ENCODE measurements around the gene DLL3.

DLL3 gene

GRCh38 chr19:39518975-39519374 lies 20.2 kb downstream of the DLL3 start:
- no peak for DNase-seq

GRCh38 chr19:39520541-39521484 lies 22.1 kb downstream of the DLL3 start:
- no peak for DNase-seq

GRCh38 chr19:39524495-39524894 lies 25.7 kb downstream of the DLL3 start:
- DNase-seq = no peak

- DNase-seq = no peak
Observed at GRCh38 chr19:39525205-39525604, 26.5 kb downstream of the DLL3 start.

DNA sequence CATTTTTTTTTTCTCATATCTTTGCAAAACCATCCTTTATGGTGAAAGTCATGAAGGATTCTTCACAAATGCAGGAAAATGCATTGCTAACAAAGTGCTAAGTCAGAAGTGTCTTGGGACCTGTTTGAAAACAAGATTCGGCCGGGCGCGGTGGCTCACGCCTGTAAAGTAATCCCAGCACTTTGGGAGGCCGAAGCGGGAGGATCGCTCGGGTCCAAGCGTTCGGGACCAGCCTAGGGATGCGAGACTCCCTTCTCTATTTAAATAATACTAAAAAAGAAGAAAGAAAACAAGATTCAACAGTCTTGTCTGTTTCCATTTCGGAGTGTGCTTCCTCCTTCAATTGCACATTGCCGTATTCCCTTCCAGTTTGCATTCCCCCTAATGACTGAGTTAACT lies 33.1 kb downstream of the DLL3 start:
- DNase-seq = no peak

DNA sequence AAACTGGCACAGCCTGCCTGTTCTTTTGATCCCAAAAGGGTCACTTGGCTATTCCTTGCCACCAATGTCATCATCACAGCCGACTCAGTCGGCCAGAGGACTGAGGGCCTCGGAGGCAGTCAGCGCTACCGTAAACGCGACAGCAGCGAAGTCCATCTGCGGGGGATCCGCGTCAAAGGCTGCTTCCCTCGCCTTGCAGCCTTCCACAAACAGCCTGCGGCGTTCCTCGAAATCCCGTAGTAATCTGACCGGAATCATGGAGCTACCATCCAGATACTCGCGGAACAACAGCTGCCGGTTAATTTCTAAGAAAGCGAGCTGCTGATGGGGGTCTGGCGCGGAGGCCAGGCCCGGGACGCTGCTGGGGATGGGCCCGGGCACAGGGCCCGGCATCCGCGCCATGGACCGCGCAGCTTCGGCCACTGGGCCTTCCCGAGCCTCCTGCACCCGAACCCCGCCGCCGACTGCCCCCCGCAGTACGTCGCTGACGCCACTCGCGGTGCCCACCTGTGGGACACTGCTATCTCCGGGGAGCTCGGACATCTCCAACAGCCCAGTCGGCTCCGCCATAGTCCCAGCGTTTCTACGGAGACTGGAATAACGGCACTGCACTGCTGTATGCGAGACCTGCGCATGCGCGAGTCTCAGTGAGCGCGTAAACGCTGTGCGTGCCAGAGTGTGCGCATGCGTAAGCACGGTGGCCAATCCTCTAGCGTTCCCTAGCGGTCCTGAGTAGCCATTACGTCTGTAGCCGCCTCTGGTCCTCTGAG lies 33.7 kb downstream of the DLL3 start, which contains the start of gene EID2B:
Gene EID2B, minus strand, starts transcription at position 620 of the 770 bp plus-strand sequence. Its CDS starts 50 bp downstream, at position 570.
- peak; percentile 95 for DNase-seq

- no peak for DNase-seq
Observed at GRCh38 chr19:39533003-39533512, 34.3 kb downstream of the DLL3 start.

DNA sequence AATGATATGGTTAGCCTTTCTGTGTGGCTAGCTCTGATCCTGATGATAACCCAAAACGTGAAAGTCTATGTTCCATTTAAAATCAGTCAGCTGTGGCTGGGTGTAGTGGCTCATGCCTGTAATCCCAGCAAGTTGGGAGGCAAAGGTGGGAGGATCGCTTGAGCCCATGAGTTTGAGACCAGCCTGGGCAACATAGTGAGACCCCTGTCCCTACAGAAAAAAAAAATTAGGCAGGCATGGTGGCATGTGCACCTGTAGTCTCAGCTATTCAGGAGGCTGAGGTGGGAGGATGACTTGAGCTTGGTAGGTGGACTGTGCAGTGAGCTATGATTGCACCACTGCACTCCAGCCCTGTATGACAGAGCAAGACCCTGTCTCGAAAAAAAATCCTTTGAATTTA lies 35.0 kb downstream of the DLL3 start:
- no peak for DNase-seq

DNA sequence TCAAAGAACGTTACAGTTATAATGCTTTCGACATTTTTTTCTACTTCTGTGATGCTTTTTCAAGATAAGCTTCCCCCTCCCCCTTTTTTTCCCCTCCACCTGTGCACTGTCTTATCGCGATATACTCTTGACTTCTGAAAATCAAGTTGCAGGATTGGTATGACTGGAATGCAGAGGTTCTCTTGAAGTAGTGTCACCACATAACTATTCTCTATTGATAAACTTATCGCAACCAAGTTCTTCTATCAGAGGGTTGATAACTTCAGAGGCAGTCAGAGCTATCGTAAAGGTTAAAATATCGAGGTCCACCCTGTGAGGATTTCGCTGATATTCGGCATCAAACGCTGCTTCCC lies 40.4 kb downstream of the DLL3 start:
- peak; percentile 56 for DNase-seq

DNA sequence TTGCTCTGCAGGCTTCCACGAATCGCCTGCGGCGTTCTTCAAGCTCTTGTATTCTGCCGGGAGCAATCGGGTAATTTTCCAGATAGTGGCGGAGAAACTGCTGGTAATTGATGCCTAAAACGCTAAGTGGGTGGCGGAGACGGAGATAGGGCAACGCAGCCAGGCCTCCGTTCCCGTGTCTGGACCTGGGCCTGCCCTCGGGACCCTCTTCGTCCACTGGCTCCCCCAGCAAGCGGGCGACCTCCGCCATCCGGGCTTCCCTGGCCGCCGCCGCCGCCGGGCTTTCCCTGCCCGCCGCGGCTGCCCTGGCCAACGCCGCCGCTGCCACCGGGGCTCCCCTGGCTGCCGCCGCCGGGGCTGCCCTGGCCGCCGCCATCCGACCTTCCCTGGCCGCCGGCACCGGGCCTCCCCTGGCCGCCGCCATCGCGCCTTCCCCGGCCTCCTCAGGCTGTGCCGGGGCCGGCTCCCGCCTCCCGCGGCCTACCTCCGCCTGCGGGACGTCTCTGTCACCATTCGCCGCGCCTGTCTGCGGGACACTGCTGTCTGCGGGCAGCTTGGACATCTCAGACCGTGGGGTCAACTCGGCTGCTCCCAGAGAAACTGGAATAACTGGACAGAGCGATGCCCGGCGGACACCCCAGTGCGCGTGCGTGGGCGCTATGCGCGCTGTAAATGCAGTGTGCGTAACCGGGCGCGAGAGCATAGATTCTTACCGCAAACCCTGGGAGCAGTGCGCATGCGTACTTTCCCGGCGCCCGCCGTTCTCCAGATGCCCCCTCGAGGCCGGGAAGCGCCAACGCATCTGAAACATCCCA lies 41.0 kb downstream of the DLL3 start, which contains the start of gene EID2:
Gene EID2, minus strand, starts transcription at position 644 of the 815 bp plus-strand sequence. Its CDS starts 82 bp downstream, at position 562.
- DNase-seq = peak; percentile 92

DNA sequence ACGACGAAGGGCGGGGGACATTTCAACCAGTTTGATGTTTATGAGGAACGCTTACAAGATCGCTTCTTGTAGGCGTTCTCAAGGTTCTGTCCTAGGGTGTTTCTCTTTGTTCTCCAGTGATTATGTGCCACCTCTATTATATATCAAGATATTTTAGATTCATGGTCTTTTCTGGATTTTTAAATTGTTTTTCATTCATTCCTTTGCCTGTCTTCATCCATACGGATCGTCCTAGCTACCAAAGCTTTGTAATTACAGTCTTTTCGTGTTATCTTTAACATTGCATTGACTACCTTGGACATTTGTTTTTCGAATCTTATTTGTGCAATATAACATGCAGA lies 41.6 kb downstream of the DLL3 start:
- DNase-seq = no peak

- no peak for DNase-seq
Observed at GRCh38 chr19:39542206-39542605, 43.5 kb downstream of the DLL3 start.

GRCh38 chr19:39543477-39543857 lies 44.7 kb downstream of the DLL3 start:
- DNase-seq = no peak

GRCh38 chr19:39544226-39544903 lies 45.6 kb downstream of the DLL3 start:
- peak; percentile 27 for DNase-seq

DNA sequence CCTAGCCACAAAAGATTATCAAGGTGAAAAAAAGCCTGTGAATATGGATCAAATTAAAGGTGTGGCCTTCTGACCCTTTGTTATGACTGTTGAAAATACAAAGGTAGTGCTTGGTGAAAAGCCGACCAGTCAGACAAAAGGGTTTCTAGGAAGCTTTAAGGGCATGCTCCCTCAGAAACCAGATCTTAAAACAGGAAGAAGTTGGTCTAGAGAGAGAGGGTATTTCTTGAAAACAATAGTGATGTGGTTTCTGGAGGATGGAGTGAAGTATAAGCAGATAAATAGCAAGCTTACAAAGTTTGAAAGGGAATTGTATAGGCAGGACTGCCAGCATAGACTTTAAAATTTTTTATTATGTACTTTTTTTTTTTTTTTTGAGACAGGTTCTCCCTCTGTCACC lies 46.2 kb downstream of the DLL3 start:
- DNase-seq = no peak

GRCh38 chr19:39546599-39546998 lies 47.9 kb downstream of the DLL3 start:
- DNase-seq = no peak

GRCh38 chr19:39550197-39550596 lies 51.5 kb downstream of the DLL3 start:
- no peak for DNase-seq

DNA sequence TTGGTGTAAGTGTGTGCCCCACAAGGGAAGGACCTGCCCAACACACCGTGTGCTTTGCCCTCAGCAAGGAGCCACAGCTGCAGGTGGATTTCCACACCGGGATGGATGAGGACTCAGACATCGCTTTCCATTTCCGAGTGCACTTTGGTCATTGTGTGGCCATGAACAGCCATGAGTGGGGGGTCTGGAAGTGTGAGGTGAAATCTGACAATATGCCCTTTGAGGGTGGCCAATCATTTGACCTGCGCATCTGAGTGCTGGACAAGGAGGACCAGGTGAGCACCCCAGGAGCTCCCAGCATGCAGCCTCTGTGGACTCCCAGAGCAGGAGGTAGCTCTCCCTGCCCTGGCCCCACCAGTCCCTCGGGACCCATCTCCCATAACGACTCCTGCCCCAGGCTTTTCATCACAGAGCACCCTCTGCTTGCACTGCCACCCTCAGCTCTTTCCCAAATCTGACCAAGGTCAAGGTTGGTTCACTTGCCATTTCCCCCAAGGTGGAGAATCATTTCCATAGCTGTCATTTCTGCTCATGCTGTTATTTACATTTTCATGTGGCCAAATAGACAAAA lies 54.4 kb downstream of the DLL3 start:
- DNase-seq = no peak

DNA sequence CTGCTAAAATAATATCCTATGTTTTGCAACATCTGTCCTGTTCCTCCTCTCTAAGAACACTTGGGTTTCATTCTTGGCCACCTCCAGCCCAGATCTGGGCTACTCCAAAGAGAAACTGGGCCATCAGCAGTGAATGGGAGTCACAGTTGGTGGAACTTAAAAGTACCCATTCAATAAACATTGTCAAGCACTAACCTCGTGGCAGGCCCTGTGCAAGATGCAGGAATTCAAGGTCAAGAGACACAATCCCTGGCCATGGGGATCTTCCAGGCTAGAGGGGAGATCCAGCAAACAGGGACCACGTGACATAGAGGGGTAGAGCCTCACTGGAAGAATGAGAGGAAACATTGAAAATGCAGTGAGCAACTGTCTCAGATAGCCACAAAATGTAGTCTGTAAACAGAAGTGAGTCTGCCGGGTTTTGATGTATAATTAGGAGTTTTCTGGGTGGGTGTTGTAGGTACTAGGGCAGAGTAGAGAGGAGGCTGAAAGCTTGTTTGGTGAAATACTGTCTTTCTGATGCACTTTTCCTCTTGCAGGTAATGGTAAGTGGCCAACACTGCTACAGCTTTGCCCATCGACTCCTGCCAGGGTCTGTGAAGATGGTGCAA lies 56.1 kb downstream of the DLL3 start:
- no peak for DNase-seq

GRCh38 chr19:39555883-39556282 lies 57.1 kb downstream of the DLL3 start:
- DNase-seq = no peak

Data from fibroblast of upper back skin (primary cell).